Kidney epithelial cell (primary cell): ENCODE data around the gene SLC2A5. TPM values are rescaled to one million over a fixed set of nuclear protein-coding genes. Genes with fewer than 3 reads are reported as not detected.
A peak's percentile ranks its signal among the peaks of the same experiment; 100 is the strongest.

Source experiments
- DNase-seq: peaks from one replicate; pipeline ENCODE4 v3.0.0-alpha.2; 2010; ENCODE audit warnings: low read depth
- H3K27me3 ChIP-seq: 2 replicates; pipeline ENCODE4 v1.6.0; 2011; ENCODE audit warnings: low read length; ENCODE audit not compliant: control insufficient read depth, insufficient read depth
- H3K36me3 ChIP-seq: 2 replicates; pipeline ENCODE4 v1.5.1; 2011; ENCODE audit warnings: low read length; ENCODE audit not compliant: control insufficient read depth, insufficient read depth
- H3K4me3 ChIP-seq: 2 replicates; pipeline ENCODE4 v1.5.1; 2011; ENCODE audit warnings: low read depth, mild to moderate bottlenecking, control low read depth, low read length
- CTCF ChIP-seq: IDR thresholded peaks from 2 replicates; pipeline ENCODE4 v1.5.1; 2011; ENCODE audit warnings: mild to moderate bottlenecking, moderate library complexity, low read length, control low read depth, inconsistent platforms; ENCODE audit not compliant: insufficient read depth, poor library complexity, severe bottlenecking
- total RNA-seq: library from RNA; depleted of rRNA; stranded (reverse); fragments of >200 nt; gene quantifications from 2 replicates; pipeline ENCODE4 v1.2.3, GENCODE V29; 2015

SLC2A5 gene
- total RNA-seq, 1 donor from 2014 or later = not detected

GRCh38 chr1:9105336-9105867 lies 36.0 kb upstream of the SLC2A5 start:
- no peaks in the 10 kb centered on the region for H3K27me3 ChIP-seq
- TF ChIP-seq CTCF = no peak
- no peaks in the 10 kb centered on the region for H3K36me3 ChIP-seq
- no peak for DNase-seq
- H3K4me3 ChIP-seq = no peak overlapping the region

GRCh38 chr1:9101510-9102146 lies 32.2 kb upstream of the SLC2A5 start:
- no peak for DNase-seq
- peak; percentile 91 for TF ChIP-seq CTCF
- no peaks in the 10 kb centered on the region for H3K27me3 ChIP-seq
- H3K4me3 ChIP-seq = no peak overlapping the region
- H3K36me3 ChIP-seq = no peaks in the 10 kb centered on the region

GRCh38 chr1:9100471-9101043 lies 31.1 kb upstream of the SLC2A5 start:
- no peak overlapping the region for H3K4me3 ChIP-seq
- no peak for TF ChIP-seq CTCF
- no peak for DNase-seq
- no peaks in the 10 kb centered on the region for H3K36me3 ChIP-seq
- H3K27me3 ChIP-seq = no peaks in the 10 kb centered on the region

GRCh38 chr1:9099555-9099954 lies 30.1 kb upstream of the SLC2A5 start:
- no peak overlapping the region for H3K4me3 ChIP-seq
- DNase-seq = no peak
- no peaks in the 10 kb centered on the region for H3K36me3 ChIP-seq
- no peak for TF ChIP-seq CTCF
- no peaks in the 10 kb centered on the region for H3K27me3 ChIP-seq

GRCh38 chr1:9097947-9098705 lies 28.7 kb upstream of the SLC2A5 start:
- Histone ChIP-seq H3K27me3 (no peaks in the 10 kb centered on the region), H3K4me3 (no peak overlapping the region), H3K36me3 (no peaks in the 10 kb centered on the region)
- DNase-seq = no peak
- no peak for TF ChIP-seq CTCF
